NCI-H524 treated with DMSO at 0.1 percent for 48 hours (cell line): ENCODE results near the gene STXBP2.

Experiments used
- DNase-seq: peaks from one replicate; lab custom pipeline; 2025; lab: John Stamatoyannopoulos, UW

The STXBP2 gene

DNA sequence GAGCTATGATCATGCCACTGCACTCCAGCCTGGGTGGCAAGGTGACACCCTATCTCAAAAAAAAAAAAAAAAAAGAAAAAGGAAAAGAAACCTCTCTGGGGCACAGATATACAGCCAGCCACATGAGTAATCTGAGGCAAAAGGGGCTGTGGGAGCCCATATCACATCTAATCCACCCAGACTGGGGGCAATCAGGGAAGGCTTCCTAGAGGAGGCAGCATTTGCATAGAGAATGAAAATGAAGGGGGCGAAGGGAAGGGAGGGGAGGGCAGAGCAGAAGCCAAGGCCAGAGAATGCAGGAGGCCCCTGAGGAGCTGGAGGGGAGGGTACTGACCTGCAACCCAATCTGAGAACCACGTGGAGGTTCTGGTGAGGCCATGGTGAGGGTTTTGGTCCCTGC lies 13.2 kb downstream of the STXBP2 start:
- no peak for DNase-seq

DNA sequence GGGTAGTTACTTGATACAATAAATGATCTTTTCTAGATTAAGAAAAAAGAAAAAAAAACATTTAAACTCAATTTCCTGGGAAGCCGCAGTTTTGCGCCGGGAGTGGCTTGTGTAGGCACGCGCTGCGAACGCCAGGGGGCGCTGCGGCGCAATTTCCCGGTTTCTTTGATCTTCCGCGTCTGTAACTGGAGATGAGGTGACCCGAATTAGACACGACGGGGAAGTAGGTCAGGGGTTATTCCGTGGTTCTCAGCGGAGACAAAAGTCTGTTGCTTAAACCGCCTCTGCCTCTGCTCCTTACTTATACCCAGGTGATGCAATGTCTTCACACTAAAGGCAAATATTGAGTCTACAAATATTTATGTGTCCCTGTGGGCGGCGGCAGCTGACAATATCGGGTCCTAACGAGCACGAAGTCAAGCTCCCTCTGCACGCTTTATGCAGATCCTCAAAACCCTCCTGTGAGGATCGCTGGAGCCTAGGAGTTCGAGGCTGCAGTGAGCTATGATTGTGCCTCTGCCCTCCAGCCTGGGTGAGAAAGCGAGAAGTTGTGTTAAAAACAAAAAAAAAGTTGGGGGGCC lies 15.2 kb downstream of the STXBP2 start:
- DNase-seq: peak; percentile 32

DNA sequence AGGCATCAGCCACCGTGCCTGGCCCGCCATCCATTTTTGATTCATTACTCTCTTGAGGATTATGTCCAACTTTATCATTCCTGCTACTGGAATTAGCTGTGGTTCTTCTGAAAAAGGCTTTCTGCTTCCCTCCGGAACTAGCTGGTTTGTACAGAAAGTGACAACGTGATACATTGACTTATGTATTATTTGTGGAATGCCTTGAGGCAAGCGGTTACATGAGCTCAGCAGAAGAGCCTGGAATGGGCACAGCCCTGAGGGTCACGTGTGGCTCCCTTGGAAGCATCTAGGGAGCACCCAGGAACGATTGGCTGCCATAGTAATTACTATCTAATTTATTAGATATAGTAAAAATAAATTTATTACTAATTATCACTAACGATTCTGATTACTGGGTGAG lies 17.5 kb downstream of the STXBP2 start:
- no peak for DNase-seq

GRCh38 chr19:7655581-7655980 lies 18.7 kb downstream of the STXBP2 start:
- DNase-seq: no peak

GRCh38 chr19:7657131-7657751 lies 20.3 kb downstream of the STXBP2 start:
- no peak for DNase-seq

DNA sequence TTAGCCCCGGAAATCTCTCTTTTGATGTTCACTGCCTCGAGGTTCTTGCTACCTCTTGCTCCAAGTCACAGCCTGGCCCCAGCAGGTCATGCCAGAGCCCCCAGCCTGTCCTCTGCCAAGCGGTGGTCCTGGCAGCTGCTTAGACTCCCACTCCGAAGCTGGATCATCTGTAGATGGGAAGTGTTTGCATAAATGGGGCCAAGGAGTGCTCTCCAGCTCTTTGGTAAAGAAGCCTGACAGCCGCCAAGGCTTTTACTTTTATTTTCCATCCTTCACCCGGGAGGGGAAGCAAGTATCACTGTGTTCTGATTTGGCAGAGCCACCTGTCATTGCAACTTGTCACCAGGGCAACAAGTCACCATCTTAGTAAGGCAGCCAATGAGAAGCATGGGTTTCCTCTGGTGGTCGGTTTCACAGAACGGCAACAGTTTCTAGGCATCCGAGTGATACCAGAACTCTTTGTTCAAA lies 21.3 kb downstream of the STXBP2 start:
- peak; percentile 61 for DNase-seq

DNA sequence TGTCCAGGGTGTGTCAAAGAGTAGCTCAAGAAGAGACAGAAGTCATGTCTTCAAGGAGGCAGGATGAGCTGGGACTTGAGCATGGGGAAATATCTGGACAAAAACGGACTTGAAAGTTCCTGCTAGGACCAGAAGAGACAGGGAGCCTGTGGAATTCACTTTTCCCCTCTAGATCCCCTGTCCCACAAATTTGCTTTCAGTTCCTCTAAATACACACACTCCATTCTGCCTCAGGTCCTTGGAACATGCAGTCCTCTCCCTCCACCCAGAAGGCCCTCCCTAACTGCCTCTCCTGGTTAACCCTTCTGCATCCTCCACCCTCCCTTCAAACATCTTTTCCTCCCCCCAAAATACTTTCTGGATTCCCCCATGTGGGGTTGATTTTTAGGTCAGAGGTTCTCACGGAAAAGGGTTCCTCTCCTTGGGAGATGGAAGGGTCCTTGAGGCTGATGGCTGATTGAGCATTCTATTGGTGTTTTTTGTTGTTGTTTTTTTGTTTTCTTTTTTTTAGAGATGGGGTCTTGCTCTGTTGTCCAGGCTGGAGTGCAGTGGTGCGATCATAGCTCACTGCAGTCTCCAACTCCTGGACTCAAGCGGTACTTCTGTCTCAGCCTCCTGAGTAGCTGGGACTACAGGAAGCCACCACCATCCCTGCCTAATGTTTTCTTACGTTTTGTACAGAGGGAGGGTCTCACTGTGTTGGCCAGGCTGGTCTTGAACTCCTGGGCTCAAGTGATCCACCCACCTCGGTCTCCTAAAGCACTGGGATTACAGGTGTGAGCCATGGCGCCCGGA lies 25.0 kb downstream of the STXBP2 start:
- DNase-seq: no peak

DNA sequence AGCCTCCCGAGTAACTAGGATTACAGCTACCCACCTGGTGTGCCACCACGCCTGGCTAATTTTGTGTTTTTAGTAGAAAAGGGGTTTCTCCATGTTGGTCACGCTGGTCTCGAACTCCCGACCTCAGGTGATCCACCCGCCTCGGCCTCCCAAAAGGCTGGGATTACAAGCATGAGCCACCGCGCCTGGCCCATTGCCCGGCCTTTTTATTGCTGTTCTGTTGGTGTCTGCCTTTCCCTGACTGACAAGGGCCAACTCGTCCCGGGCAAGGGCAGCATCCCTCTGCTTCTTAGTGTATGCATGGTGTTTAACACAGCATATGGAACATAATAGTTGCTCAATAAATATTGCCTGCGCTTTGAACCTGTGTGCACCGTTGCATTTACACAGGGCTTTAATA lies 25.7 kb downstream of the STXBP2 start:
- no peak for DNase-seq

DNA sequence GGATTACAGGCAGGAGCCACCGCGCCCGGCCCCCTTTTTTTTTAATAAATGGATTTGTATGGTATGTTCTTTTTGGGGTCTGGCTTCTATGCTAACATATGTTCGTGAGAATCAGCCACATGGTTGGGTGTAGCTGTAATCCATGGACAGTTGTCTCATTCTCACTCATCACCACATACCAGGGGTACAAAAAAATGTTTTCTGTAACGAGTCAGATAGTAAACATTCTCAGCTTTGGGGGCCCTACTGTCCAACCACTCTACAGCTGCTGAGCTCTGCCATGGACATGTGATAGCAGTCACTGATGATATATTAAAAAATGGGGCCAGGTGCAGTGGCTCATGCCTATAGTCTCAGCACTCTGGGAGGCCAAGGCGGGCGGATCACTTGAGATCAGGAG lies 26.8 kb downstream of the STXBP2 start:
- DNase-seq: no peak

GRCh38 chr19:7665076-7665475 lies 28.2 kb downstream of the STXBP2 start:
- DNase-seq: no peak

DNA sequence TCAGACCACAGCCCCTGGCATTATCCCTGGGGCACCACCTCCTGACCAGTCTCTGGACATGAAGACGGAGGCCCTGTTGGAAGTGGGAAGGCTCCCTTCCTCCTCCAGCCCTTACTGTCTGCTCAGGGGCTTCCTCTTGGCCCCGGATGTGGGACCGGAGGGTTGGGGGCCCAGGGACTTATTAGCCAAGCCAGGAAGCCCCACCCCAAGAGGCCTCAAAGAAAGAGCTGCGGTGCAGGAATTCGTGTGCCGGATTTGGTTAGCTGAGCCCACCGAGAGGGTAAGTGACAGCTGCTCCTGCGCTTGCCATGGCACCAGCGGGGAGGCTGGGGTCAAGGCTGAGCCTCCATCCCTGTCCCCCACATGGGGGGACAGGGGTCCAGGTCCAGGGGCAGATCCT lies 31.9 kb downstream of the STXBP2 start, which contains the start of gene RETN:
RETN (plus strand) TSS at position 208 of the 400 bp plus-strand sequence. CDS start 278 bp downstream, outside the sequence.
- no peak for DNase-seq

GRCh38 chr19:7669641-7670040 lies 32.7 kb downstream of the STXBP2 start:
- no peak for DNase-seq

GRCh38 chr19:7670150-7670783 lies 33.4 kb downstream of the STXBP2 start:
- no peak for DNase-seq

GRCh38 chr19:7670790-7671189 lies 33.9 kb downstream of the STXBP2 start:
- DNase-seq: no peak

GRCh38 chr19:7672522-7672921 lies 35.6 kb downstream of the STXBP2 start:
- DNase-seq: no peak

GRCh38 chr19:7674010-7675005 lies 37.4 kb downstream of the STXBP2 start:
- DNase-seq: peak; percentile 52

- DNase-seq: no peak
Measured at GRCh38 chr19:7676376-7676775, 39.5 kb downstream of the STXBP2 start.

DNA sequence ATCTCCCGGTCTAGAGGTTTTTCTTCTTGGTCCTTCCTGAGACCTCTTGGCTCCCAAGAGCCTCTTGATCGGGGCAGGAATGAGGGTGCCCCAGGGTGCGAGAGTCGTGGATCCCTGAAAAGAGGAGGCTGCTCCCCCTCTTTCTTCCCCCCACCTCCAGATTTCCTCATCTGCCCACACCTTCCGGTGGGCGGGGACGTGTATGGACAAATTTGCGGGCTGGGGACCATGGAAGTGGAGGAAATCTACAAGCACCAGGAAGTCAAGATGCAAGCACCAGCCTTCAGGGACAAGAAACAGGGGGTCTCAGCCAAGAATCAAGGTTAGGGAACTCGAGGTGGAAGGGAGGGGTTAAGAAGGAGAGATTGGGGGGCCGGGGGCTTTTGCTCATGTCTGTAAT lies 39.9 kb downstream of the STXBP2 start, which contains the start of gene MCEMP1:
MCEMP1 (plus strand) TSS at position 237 of the 400 bp plus-strand sequence; CDS start at position 268, 31 bp downstream.
- no peak for DNase-seq

DNA sequence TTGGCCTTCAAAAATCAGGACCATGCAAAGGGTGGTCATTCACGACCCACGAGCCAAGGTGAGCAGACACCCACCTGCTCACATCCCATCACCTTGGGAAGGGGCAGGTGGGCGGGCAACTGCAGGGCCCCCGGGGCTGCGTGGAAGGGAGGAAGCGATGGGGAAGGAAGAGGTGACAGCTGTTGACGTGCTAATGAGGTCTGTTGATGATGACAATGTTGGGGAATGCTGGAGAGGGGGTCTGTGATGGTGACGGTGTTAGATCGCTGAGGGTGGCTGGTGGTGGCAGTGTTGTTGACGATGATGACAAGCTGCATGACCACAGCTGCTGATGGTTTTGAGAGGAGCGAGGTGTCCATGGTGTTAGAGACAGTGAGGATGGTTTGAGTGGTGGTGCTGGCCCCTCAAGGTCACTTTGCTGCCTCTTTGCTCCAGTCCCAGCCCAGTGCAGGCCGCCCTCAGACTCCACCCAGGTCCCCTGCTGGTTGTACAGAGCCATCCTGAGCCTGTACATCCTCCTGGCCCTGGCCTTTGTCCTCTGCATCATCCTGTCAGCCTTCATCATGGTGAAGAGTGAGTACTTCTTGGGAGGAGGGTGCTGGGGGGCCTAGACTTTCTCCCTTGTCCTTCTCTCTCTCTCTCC lies 40.9 kb downstream of the STXBP2 start:
- no peak for DNase-seq

GRCh38 chr19:7678971-7679751 lies 42.3 kb downstream of the STXBP2 start:
- peak; percentile 28 for DNase-seq
